Mesodermal cell (in vitro differentiated cells): ENCODE measurements around the gene TNIK.

Experiments
- H3K27ac ChIP-seq: 2 replicates; pipeline ENCODE4 v1.7.0; 2013; ENCODE audit warnings: mild to moderate bottlenecking, low read depth, low read length, moderate library complexity; ENCODE audit not compliant: severe bottlenecking
- H3K36me3 ChIP-seq: 2 replicates; pipeline ENCODE4 v1.7.1; 2013; ENCODE audit warnings: mild to moderate bottlenecking, low read length, moderate library complexity; ENCODE audit not compliant: control insufficient read depth, insufficient read depth
- H3K4me1 ChIP-seq: one replicate; pipeline ENCODE4 v1.7.1; 2013; ENCODE audit warnings: mild to moderate bottlenecking, low read length; ENCODE audit not compliant: insufficient read depth, control insufficient read depth, poor library complexity, severe bottlenecking
- H3K4me3 ChIP-seq: 2 replicates; pipeline ENCODE4 v1.7.0; 2013; ENCODE audit warnings: low read length, control low read depth, mild to moderate bottlenecking; ENCODE audit not compliant: insufficient read depth, poor library complexity, severe bottlenecking; ENCODE audit errors: extremely low read depth
- H3K9me3 ChIP-seq: 2 replicates; pipeline ENCODE4 v1.7.1; 2013; ENCODE audit warnings: mild to moderate bottlenecking, low read length, moderate library complexity; ENCODE audit not compliant: control insufficient read depth
- WGBS, 2 experiments: methylation state at CpG; one replicate each; pipeline ENCODE4 v1.1.5; 2013; ENCODE audit warnings: missing lambda C conversion rate in 2 of 2; ENCODE audit not compliant: insufficient coverage in 2 of 2; 5-methylcytosine and 5-hydroxymethylcytosine counted together

TNIK gene

DNA sequence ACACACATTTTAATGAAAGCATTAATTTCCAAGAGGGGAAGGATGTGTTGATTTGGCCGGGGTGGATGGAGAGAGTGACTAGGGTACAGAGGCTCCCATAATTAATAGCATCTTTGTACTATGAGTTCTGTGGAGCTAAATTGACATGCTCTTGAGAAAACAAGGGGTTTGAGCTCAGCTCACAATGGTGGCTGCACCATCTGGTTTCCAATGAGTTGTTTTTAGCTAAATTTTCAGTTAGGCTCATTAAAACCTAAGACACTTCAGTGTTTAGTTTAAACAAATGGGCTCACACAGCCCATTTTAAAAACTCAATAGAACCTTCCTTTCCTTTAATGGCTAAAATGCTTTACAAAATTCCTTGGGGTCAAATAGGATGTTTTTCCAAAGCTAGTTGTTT, 199.7 kb downstream of the TNIK start:
- Histone ChIP-seq H3K4me1 (peaks cover 18% of the 10 kb centered on the region), H3K27ac (no peak overlapping the region), H3K36me3 (no peaks in the 10 kb centered on the region), H3K4me3 (no peak overlapping the region), H3K9me3 (no peaks in the 10 kb centered on the region)
- WGBS, 2 experiments = no CpG with 5 or more reads among the region's 1 CpG

GRCh38 chr3:171258316-171258715, 201.9 kb downstream of the TNIK start:
- Histone ChIP-seq H3K4me1 (peaks cover 18% of the 10 kb centered on the region), H3K9me3 (no peaks in the 10 kb centered on the region), H3K36me3 (no peaks in the 10 kb centered on the region), H3K4me3 (no peak overlapping the region), H3K27ac (no peak overlapping the region)
- WGBS, 2 experiments = 80 to 90% methylated on average over 1 to 2 of the region's 2 CpGs

- Histone ChIP-seq H3K27ac (peak overlapping the region; percentile 45), H3K4me1 (peaks cover 18% of the 10 kb centered on the region), H3K9me3 (no peaks in the 10 kb centered on the region), H3K36me3 (no peaks in the 10 kb centered on the region), H3K4me3 (no peak overlapping the region)
- WGBS, 2 experiments = 94 to 100% methylated on average over 2 to 5 of the region's 7 CpGs
These were observed 202.7 kb downstream of the TNIK start for GRCh38 chr3:171257251-171258203.

- H3K27ac ChIP-seq = no peak overlapping the region
- no peak overlapping the region for H3K4me3 ChIP-seq
- no peaks in the 10 kb centered on the region for H3K36me3 ChIP-seq
- no peaks in the 10 kb centered on the region for H3K9me3 ChIP-seq
- WGBS, 2 experiments = 95% methylated on average over 3 of the region's 4 CpGs; no CpG with 5 or more reads in 1 of the 2 experiments
- H3K4me1 ChIP-seq = peaks cover 18% of the 10 kb centered on the region
These were observed 203.6 kb downstream of the TNIK start for GRCh38 chr3:171256445-171257250.

- Histone ChIP-seq H3K36me3 (no peaks in the 10 kb centered on the region), H3K27ac (no peak overlapping the region), H3K4me3 (no peak overlapping the region), H3K9me3 (no peaks in the 10 kb centered on the region), H3K4me1 (peaks cover 18% of the 10 kb centered on the region)
- WGBS, 2 experiments = 76 to 81% methylated on average over 3 of the region's 3 CpGs
These were observed 204.9 kb downstream of the TNIK start for GRCh38 chr3:171255236-171255806.

DNA sequence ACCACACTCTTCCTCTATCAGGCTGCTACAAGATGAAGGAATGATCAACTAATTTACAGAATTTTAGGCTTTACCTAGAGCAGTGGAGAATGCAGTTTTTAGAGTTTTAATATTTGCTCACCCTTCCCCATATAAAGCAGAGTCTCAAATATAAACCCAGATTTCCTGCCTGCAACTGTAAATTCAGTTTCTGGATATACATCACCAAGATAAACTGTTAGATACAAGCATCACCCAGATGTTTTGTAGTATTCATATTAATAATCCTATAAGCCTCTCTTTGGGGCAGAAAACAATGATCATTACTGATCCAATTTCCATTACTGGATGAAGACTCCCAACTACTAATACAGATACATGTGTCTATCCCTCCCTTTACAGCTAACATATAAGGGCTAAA, 205.9 kb downstream of the TNIK start:
- no peak overlapping the region for H3K27ac ChIP-seq
- H3K36me3 ChIP-seq = no peaks in the 10 kb centered on the region
- no peak overlapping the region for H3K4me3 ChIP-seq
- no peaks in the 10 kb centered on the region for H3K9me3 ChIP-seq
- H3K4me1 ChIP-seq = peaks cover 18% of the 10 kb centered on the region

DNA sequence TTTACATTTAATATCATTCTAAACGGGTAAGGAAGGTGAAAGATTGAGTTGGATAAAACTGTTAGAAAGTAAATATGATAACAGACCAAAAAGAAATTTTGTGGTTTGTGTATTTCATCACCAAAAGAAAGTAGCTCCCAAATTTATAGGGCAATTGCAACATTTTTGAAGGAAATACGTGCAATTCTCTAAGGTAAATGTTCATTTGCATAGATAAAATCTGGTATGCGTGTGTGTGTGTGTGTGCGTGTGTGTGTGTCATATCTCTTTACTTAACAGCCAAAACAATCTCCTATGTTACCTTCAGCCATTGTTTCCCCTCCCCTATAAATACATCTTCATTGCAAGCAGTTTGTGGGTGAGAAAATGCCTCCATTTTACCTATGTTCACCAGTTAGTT, 208.4 kb downstream of the TNIK start:
- Histone ChIP-seq H3K9me3 (no peaks in the 10 kb centered on the region), H3K36me3 (no peaks in the 10 kb centered on the region), H3K27ac (no peak overlapping the region), H3K4me3 (no peak overlapping the region), H3K4me1 (peaks cover 5% of the 10 kb centered on the region)
- WGBS, 2 experiments = no CpG with 5 or more reads among the region's 4 CpGs

GRCh38 chr3:171250444-171250843, 209.8 kb downstream of the TNIK start:
- Histone ChIP-seq H3K9me3 (peaks cover 3% of the 10 kb centered on the region), H3K27ac (no peak overlapping the region), H3K4me1 (no peaks in the 10 kb centered on the region), H3K36me3 (no peaks in the 10 kb centered on the region), H3K4me3 (no peak overlapping the region)
- WGBS, 2 experiments = no CpG with 5 or more reads among the region's 2 CpGs

GRCh38 chr3:171249245-171249644, 211.0 kb downstream of the TNIK start:
- Histone ChIP-seq H3K4me3 (no peak overlapping the region), H3K9me3 (peaks cover 3% of the 10 kb centered on the region), H3K4me1 (no peaks in the 10 kb centered on the region), H3K27ac (no peak overlapping the region), H3K36me3 (no peaks in the 10 kb centered on the region)

DNA sequence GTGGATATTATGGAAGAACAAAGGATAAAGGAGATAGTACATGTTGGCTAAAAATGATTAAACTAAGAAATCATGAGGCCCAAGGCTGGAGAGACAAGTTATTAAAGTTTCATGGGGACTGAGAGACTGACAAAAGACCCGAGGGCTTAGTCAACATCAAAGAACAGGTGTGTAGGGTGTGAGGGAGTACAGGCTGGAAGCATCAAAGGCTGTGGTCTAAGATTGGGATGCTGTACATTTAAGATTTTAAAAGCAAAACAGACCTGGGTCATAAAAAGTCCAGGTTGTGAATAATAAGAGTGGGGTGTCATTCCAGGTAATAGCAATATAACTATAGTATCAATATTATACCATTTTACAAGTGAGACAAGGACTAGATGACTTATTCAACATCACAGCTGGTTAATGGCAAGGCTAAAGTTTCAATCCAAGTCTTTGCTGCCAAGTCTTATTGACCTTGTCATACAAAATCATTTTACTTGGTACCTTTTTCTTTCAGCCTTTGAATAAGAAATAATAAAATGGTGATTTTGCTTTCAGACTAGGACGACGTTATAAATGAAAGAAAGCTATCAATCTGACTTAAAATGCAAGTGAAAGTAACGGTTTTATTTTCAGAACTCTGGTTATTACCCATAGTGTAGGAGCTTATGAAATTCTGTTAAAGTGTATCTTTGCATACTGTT, 211.6 kb downstream of the TNIK start:
- no peaks in the 10 kb centered on the region for H3K4me1 ChIP-seq
- no peak overlapping the region for H3K4me3 ChIP-seq
- no peaks in the 10 kb centered on the region for H3K36me3 ChIP-seq
- peaks cover 3% of the 10 kb centered on the region for H3K9me3 ChIP-seq
- WGBS, 2 experiments = 89 to 92% methylated on average over 1 to 3 of the region's 4 CpGs
- no peak overlapping the region for H3K27ac ChIP-seq
